Renal pelvis (tissue), 4 donors: ENCODE data around the gene NCBP1. TPM values are rescaled to one million over a fixed set of nuclear protein-coding genes. Genes with fewer than 3 reads are reported as not detected.
A peak's percentile ranks its signal among the peaks of the same experiment; 100 is the strongest.
"Not testable (repeated sequence)": the region's sequence is repeated elsewhere in the genome, so short reads cannot be mapped to it uniquely, and the experiment has no call there.

ENCODE experiments used
- DNase-seq: peaks from one replicate; pipeline ENCODE4 v3.0.0-alpha.2; 2013
- polyA plus RNA-seq, 3 donors: library from polyadenylated mRNA; unstranded; fragments of 120-200 nt; gene quantifications; one replicate each; pipeline ENCODE4 v1.2.1, GENCODE V29; 2013; ENCODE audit not compliant: insufficient read length in 3 of 3

The NCBP1 gene
- polyA plus RNA-seq, 3 donors = 38.0 to 51.2 (median 46.0) TPM

- DNase-seq = no peak
Measured at GRCh38 chr9:97665742-97666141, 32.1 kb downstream of the NCBP1 start.

GRCh38 chr9:97666907-97667686 is 33.5 kb downstream of the NCBP1 start:
- DNase-seq = no peak

DNA sequence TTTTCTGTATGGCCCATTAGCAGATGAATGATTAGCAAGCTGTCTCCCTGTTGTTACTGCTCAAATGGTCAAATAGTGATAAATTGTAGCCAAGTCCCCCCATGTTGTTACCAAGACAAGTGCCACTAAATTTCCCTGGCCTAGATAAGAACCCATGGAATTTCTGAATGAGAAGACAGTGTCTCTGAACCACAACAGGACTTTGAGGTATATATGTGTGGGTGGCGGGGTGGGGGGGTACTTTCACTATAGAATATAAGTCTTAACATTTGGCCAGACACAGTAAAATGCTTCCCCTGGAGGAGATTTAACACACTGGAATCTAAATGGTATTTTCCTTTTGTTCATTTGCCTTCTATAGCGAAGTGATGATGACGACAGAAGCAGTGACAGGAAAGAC is 34.9 kb downstream of the NCBP1 start:
- no peak for DNase-seq

DNA sequence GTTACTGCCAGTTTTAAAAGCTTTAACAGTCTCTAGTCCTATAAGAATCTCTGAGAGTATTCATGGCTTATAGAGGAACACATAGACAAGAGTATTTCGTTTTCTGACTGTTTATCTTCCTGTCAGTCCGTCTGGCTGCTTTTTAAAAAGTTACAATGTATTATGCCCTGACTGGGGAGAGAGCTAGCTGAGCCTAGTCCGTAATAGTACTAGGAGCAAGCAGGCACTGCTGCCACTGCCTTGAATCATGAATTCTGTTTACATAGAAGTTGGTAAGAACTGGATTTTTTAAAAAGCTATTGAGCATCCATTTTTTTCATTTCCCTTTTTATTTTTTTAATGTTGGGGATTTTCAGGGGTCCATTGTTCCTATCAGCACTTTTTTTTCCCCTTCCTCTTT is 37.0 kb downstream of the NCBP1 start:
- DNase-seq = no peak

DNA sequence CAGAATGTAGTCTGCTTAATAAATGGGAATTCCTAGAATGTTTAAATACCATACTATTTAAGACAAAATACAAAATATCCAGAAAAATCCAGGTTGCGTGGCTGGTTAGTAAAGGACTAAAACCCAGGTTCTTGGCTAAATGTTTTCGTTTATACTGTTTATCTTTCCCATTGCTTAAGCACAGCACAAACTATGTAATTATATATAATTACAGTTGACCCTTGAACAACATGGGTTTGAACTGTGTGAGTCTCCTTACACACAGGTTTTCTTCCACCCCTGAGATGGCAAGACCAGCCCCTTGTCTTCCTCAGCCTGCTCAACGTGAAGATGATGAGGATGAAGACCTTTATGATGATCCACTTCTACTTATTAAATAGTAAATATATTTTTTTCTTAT is 38.8 kb downstream of the NCBP1 start:
- DNase-seq = no peak

DNA sequence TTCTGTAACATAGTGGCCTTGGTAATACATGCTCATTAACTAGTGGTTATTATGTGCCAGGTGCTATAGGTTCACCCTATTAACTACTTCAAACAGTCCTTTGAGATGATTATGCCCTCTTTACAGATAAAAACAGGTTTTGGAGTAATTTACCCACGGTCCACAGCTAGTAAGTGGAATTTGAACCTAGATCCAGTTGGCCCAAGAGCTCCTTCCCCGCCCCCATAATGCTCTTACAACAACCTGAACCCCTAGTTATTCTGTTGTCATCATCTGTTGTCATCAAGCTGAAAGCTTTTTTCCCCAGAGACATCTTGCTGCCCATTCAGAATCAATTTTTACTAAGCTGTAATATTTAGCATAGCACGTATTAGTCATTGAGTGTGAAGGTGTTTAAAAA is 40.3 kb downstream of the NCBP1 start:
- no peak for DNase-seq

DNA sequence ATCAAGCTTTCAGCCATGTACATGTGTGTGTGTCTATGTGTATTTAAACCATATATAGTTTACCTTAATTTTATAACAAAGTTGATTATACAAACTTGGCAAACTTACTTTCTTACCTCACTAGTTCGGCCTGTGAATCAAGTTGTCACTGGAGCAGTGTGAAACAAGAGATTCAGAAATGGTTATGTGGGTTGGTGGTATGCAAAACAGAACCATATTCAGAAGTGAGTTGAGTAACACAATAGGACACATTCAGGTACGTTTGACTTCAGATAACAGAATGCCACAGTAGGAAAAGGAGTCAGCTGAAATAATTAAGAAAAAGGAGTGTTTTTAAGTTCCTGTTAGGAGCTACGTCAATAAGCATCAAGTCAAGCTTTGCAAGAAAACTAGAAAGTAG is 42.0 kb downstream of the NCBP1 start:
- no peak for DNase-seq

DNA sequence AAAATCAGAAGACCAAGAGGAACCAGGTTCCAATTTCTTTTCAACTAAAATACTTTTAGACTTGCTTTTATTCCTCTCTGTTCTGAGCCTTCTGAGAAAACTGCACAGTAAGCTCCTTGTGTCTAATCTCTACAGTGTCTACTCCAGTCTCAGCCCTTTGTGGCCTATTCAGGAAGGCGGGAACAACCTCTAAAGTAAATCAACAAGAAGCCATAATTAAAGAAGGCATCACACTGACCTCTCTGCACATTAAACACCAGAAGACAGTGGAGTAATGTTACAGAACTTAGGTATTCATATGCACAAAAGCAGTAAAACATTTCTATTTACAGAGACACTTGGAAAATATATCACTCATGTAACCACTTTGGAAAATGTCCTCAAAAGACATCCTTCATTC is 48.6 kb downstream of the NCBP1 start:
- DNase-seq = no peak

GRCh38 chr9:97688654-97689053 is 55.0 kb downstream of the NCBP1 start:
- DNase-seq = no peak

- DNase-seq = no peak
Measured at GRCh38 chr9:97689401-97690180, 56.0 kb downstream of the NCBP1 start.

- DNase-seq = no peak
Measured at GRCh38 chr9:97694769-97695168, 61.1 kb downstream of the NCBP1 start.

GRCh38 chr9:97695390-97695789 is 61.8 kb downstream of the NCBP1 start:
- DNase-seq = no peak

GRCh38 chr9:97695995-97696802 is 62.6 kb downstream of the NCBP1 start:
- no peak for DNase-seq

DNA sequence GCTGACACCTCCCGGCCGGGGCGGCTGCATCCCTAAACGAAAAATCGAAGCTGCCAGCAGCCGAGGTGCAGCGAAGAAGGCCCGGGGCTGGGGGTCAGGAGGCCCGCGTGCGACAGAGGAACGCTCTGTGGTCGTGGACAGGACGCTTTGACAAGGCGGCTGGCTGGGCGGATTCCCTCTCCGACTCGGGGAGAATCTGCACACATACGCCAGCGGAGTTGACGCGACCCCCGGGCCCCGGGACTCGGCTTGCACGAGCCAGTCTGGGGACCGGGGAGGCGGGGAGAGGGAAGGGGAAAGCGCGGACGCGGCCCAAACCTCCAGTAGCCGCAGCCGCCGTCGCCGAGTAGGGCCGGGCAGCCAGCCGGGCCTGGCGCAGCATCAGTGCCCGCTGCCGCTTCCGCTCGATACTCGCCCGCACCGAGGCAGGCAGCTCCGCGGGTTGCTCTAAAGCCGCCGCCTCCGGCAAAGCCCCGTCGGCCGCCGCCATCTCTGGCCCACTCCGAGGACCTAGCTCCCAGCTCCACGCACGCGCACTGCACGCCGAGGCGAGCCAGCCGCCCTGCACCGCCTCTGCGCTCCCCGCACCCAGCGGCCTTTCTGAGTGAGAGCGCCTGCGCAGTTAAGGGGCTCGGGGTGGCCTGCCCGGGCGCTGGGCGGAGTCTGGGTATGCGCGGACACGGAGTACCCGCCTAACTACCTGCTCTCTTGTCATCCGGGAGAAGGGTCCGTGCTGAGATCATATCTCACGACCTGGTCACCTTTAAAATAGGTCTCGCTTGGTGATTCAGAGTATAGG is 63.4 kb downstream of the NCBP1 start, which contains the start of gene XPA:
Gene XPA (minus strand): TSS at position 538 of the 799 bp plus-strand sequence. CDS start 48 bp downstream, at position 490.
- DNase-seq = peak; percentile 96

DNA sequence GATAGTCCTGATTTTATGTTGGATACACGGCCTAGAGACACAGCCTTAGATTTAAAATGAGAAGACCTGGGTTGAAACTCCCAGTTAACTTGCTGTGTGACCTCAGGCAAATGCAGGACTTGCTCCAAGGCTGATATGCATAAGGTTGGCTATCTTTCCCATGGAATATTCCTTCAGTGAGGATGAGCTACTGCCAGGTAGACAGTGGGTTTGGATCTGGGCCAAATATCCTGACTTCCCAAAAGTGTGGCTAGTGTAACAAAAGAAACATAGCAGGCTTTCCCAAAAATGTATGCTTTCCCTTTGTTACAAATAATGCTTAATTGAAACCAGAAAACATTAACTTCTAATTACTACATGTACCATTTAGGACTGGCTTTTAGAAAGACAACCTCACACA is 64.2 kb downstream of the NCBP1 start:
- no peak for DNase-seq

DNA sequence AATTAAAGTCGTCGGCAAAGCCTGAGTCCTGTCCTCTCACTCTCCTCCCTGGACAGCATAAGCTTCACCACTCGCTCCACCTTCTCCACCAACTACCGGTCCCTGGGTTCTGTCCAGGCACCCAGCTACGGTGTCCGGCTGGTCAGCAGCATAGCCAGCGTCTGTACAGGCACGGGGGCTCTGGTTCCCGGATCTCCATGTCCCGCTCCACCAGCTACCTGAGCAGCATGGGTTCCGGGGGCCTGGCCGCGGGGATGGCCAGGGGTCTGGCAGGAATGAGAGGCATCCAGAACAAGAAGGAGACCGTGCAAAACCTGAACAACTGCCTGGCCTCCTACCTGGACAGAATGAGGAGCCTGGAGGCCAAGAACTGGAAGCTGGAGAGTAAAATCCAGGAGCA is 65.2 kb downstream of the NCBP1 start:
- DNase-seq = no peak

- not testable (repeated sequence) for DNase-seq
Measured at GRCh38 chr9:97699281-97699680, 65.7 kb downstream of the NCBP1 start.

DNA sequence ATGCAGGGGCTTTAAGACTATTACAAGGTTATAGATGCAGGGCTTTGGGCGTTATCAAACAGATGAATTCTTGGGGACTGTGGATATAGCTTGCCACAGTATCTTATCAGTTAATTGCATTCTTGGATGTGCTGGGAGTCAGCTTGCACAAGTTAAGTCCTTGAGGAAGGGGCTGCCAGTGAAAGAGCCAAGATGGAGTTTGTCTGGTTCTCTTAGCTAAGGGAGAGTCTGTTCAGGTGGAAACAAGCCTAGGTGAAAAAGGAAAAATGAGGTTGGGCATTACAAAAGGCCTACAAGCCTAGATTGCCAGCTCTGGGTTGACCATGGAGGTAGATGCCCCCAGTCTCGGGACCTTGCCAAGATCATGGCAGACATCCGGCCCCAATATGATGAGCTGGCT is 66.2 kb downstream of the NCBP1 start:
- not testable (repeated sequence) for DNase-seq

DNA sequence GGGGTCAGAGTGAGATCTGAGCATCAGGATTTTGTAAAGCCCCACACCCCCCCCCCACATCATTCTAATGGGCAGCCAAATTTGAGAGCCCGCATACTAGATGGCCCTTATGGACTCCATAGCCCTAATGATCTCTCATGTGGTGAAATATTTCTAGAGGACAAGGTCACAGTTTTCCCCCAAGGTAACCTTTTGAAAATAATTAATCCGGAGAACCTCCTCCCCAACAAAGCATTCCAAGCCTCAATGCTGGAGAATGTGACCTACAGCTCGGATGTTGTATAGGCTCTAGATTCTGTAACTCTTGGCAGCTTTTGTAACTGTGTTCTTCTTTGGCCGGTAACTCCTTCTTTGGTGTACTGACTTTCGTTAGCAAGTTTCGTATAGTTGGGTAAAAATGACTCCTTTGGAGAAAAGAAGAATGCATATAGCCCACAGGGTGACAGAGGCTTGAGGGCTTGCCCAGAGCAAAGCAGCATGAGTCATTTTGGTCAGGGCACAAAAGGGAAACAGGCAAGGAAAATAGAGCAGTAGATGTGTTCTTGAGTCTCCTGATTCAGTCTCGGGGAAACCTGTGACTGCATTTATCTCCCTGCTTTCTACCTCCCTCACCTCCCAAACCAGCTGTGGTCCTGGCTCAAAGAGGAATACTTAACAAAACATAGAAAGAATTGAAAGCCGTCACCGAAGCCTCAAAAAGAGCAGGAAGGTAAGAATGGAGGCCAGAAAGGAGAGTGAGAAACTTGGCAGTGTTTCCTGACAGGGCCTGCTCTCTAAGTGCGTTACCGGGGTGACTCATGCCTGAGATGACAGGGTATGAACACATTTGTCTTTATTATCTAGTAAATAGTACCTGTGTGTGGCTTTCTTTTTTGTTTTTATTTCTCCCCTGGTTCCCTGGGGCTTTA is 70.1 kb downstream of the NCBP1 start:
- DNase-seq = no peak

- DNase-seq = no peak
Measured at GRCh38 chr9:97704345-97704677, 70.7 kb downstream of the NCBP1 start.

DNA sequence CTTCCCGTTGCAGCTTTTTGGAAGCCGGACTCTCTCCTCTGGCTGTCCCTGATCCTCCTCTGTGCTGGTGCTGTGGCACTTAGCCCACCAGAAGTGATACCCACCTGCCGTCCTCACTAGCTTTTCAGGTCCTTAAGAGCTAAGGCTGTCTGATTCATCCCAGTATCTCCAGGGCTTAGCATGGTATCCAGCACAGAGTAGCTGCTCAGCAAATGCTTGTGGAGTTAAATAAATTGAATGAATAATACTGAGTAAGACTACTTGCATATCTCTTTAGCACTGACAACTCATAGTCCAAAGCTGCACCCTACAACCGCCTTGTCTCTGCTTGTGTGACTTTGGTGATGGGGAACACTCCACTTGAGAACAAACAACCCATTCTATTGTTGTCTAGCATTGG is 71.2 kb downstream of the NCBP1 start:
- DNase-seq = no peak
